Measurements from ENCODE around the gene LRRC75B. TPM values are rescaled to one million over a fixed set of nuclear protein-coding genes. Genes with fewer than 3 reads are reported as not detected.
A peak's percentile ranks its signal among the peaks of the same experiment; 100 is the strongest.

The LRRC75B gene
- total and polyA plus RNA-seq, 2 of the 13 experiments (the other 11 are each of a cell fraction or from before 2014, with no cell fraction given), result 11.8 to 34.8 TPM

DNA sequence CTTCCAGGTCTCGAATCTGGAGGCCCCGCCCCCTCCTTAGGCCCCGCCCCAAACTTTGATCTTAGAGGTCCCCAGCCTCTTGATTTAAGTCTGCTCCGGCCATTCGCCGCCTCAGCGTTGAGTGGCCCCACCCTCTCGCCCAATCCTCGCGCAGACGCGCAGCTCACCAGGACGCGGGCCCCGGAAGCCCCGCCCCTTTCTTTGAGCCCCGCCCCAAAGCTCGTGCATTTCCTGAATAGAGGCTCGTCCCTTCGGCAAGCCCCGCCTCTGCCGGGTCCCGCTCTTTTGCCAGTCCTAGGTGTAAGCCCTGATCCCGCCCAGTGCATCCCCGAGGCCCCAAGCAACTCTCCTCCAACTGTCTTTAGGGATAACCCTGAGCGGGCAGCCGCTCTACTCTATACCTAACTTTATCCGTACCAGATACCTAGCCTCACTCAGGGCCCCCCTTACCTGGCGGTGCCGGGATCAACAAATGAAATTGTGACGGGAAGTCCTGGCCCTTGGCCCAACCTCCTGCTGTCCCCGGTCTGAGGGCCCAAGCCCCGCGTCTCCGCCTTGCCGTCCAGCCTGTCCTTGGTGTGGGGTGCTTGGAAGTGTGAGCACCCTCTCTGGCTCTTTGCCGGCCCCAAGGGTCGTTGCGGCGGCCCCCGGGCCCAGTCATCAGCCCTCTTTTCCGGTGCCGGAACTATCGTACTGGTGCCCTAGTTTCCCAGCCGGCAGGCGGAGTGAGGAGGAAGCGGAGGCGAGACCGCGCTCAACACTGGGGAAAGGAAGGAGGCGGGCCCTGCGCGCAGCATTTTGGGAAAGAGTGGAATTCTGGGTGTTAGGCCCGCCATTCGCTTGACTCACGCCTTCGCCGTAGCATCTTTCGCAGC is 37.5 kb downstream of the LRRC75B start, which contains the start of gene SNRPD3 (continued):
- no peak for TF ChIP-seq BCLAF1 (IDR thresholded peaks at IDR 0.05)
- no peak for TF ChIP-seq STAG1 (CRISPR knock-in tag; IDR thresholded peaks at IDR 0.05)
- TF ChIP-seq, protein P1, sequence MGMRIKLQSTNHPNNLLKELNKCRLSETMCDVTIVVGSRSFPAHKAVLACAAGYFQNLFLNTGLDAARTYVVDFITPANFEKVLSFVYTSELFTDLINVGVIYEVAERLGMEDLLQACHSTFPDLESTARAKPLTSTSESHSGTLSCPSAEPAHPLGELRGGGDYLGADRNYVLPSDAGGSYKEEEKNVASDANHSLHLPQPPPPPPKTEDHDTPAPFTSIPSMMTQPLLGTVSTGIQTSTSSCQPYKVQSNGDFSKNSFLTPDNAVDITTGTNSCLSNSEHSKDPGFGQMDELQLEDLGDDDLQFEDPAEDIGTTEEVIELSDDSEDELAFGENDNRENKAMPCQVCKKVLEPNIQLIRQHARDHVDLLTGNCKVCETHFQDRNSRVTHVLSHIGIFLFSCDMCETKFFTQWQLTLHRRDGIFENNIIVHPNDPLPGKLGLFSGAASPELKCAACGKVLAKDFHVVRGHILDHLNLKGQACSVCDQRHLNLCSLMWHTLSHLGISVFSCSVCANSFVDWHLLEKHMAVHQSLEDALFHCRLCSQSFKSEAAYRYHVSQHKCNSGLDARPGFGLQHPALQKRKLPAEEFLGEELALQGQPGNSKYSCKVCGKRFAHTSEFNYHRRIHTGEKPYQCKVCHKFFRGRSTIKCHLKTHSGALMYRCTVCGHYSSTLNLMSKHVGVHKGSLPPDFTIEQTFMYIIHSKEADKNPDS (CRISPR knock-in tag; IDR thresholded peaks at IDR 0.05), result no peak
- peak; percentile 35; the same call in 1 of the 2 replicates for TF ChIP-seq ZSCAN21 (CRISPR knock-in tag; IDR thresholded peaks at IDR 0.05; ENCODE audit: borderline replicate concordance)
- no peak for TF ChIP-seq ZNF841 (CRISPR knock-in tag; IDR thresholded peaks at IDR 0.05; ENCODE audit: borderline replicate concordance)
- TF ChIP-seq ZNF3 (CRISPR knock-in tag; IDR thresholded peaks at IDR 0.05), result peak; percentile 30; the same call in 1 of the 2 replicates
- peak; percentile 13 for TF ChIP-seq ZNF879 (CRISPR knock-in tag; IDR thresholded peaks at IDR 0.05)
- TF ChIP-seq ELF1 (CRISPR knock-in tag; IDR thresholded peaks at IDR 0.05), result peak; percentile 93
- TF ChIP-seq NFRKB (IDR thresholded peaks at IDR 0.05), result no peak
- TF ChIP-seq DR1 (CRISPR knock-in tag; IDR thresholded peaks at IDR 0.05), result peak; percentile 71; the same call in 1 of the 2 replicates
- peak; percentile 92 for TF ChIP-seq HIVEP1 (CRISPR knock-in tag; IDR thresholded peaks at IDR 0.05)
- TF ChIP-seq CBFB (CRISPR knock-in tag; IDR thresholded peaks at IDR 0.05), result peak; percentile 75
- TF ChIP-seq PHB2 (IDR thresholded peaks at IDR 0.05; ENCODE audit: partially characterized antibody), result no peak
- TF ChIP-seq, protein P2, sequence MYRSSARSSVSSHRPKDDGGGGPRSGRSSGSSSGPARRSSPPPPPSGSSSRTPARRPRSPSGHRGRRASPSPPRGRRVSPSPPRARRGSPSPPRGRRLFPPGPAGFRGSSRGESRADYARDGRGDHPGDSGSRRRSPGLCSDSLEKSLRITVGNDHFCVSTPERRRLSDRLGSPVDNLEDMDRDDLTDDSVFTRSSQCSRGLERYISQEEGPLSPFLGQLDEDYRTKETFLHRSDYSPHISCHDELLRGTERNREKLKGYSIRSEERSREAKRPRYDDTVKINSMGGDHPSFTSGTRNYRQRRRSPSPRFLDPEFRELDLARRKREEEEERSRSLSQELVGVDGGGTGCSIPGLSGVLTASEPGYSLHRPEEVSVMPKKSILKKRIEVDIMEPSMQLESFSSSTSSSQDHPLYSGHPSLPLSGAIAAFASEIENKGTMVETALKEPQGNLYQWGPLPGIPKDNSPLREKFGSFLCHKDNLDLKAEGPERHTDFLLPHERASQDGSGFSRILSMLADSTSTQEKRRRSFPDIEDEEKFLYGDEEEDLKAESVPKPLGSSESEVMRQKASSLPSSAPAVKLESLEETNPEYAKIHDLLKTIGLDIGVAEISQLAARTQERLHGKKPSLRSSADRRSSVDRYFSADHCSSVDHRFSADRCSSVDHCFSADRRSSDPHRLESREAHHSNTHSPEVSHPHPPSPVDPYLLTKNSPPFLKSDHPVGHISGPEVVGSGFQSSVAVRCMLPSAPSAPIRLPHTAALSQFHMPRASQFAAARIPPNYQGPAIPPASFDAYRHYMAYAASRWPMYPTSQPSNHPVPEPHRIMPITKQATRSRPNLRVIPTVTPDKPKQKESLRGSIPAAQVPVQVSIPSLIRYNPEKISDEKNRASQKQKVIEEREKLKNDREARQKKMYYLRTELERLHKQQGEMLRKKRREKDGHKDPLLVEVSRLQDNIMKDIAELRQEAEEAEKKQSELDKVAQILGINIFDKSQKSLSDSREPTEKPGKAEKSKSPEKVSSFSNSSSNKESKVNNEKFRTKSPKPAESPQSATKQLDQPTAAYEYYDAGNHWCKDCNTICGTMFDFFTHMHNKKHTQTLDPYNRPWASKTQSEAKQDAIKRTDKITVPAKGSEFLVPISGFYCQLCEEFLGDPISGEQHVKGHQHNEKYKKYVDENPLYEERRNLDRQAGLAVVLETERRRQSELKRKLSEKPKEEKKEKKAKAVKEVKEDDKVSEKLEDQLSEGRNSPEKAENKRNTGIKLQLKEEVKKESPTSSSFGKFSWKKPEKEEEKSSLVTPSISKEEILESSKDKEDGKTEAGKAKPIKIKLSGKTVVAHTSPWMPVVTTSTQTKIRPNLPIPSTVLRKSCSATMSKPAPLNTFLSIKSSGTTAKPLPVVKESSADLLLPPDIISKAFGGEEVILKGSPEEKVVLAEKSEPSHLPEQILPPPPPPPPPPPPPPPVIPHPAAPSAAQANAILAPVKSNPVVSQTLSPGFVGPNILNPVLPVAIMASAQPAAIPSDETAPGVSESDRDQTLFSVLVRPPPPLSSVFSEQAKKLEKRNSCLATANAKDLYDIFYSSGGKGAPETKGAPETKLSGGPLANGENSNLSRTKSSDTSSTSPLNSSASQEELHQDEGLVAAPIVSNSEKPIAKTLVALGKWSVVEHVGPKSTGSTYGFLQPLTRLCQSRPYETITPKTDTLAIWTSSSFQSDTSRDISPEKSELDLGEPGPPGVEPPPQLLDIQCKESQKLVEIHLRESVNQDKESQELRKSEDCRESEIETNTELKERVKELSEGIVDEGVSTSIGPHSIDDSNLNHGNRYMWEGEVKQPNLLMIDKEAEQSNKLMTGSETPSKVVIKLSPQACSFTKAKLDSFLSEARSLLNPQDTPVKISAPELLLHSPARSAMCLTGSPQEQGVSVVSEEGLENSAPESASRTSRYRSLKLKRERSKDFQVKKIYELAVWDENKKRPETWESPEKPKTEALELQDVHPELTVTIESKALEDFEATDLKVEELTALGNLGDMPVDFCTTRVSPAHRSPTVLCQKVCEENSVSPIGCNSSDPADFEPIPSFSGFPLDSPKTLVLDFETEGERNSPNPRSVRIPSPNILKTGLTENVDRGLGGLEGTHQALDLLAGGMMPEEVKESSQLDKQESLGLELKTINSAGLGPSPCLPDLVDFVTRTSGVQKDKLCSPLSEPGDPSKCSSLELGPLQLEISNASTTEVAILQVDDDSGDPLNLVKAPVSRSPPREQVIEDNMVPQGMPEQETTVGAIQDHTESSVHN (CRISPR knock-in tag; IDR thresholded peaks at IDR 0.05), result 0 out of 2 replicates have a peak, but pooled peaks have one; percentile 26
- TF ChIP-seq ZBTB1 (CRISPR knock-in tag; IDR thresholded peaks at IDR 0.05; ENCODE audit: borderline replicate concordance), result no peak
- TF ChIP-seq HOXA3 (CRISPR knock-in tag; IDR thresholded peaks at IDR 0.05), result peak; percentile 90; the same call in 1 of the 2 replicates

All from HepG2 (cell line).